Measurements from ENCODE around the gene ZNF441. TPM values are rescaled to one million over a fixed set of nuclear protein-coding genes. Genes with fewer than 3 reads are reported as not detected.

Gene ZNF441
- total RNA-seq, 2 donors from 2014 or later, result 6.6 to 11.9 TPM

Other genes starting within 250 kb of the ZNF441 start
- gene ECSIT, start 237.9 kb upstream of the ZNF441 start, total RNA-seq, result 10 to 100 TPM; 27.0 to 37.3 TPM
- gene CNN1, start 228.1 kb upstream of the ZNF441 start, total RNA-seq, result not detected
- 10 to 100 TPM; 58.3 to 95.1 TPM for gene ELOF1, start 207.8 kb upstream of the ZNF441 start, total RNA-seq
- 1 to 10 TPM; 3.0 to 3.5 TPM for gene ACP5, start 189.4 kb upstream of the ZNF441 start, total RNA-seq
- 1 to 10 TPM; 5.1 to 6.8 TPM for gene ZNF627, start 169.5 kb upstream of the ZNF441 start, total RNA-seq
- 1 to 10 TPM; 2.8 to 3.2 TPM for gene ZNF823, start 28.1 kb upstream of the ZNF441 start, total RNA-seq
- gene ZNF491, start 31.5 kb downstream of the ZNF441 start, total RNA-seq, result 1 to 10 TPM; 1.7 to 1.8 TPM
- 10 to 100 TPM; 16.7 to 20.1 TPM for gene ZNF440, start 47.3 kb downstream of the ZNF441 start, total RNA-seq
- gene ZNF439, start 81.7 kb downstream of the ZNF441 start, total RNA-seq, result 10 to 100 TPM in 1 of 2 donors, 1 to 10 TPM in 1; 9.5 to 13.9 TPM
- gene ZNF69, start 120.8 kb downstream of the ZNF441 start, total RNA-seq, result 1 to 10 TPM; 3.0 to 3.5 TPM
- 10 to 100 TPM; 21.6 to 35.0 TPM for gene ZNF700, start 158.1 kb downstream of the ZNF441 start, total RNA-seq
- gene ZNF763, start 198.0 kb downstream of the ZNF441 start, total RNA-seq, result 1 to 10 TPM; 2.9 to 4.0 TPM